HFFc6 (cell line): Measurements from ENCODE around the gene CD163L1. TPM values are rescaled to one million over a fixed set of nuclear protein-coding genes. Genes with fewer than 3 reads are reported as not detected.

Source experiments
- DNase-seq: peaks from one replicate; pipeline ENCODE4 v3.0.0-alpha.2; 2018
- H3K27ac Mint-ChIP-seq: 2 replicates; pipeline ENCODE4 v1.8.0; 2020; ENCODE audit warnings: mild to moderate bottlenecking, mixed read lengths
- H3K27me3 Mint-ChIP-seq: 2 replicates; pipeline ENCODE4 v1.8.0; 2021; ENCODE audit warnings: mild to moderate bottlenecking, moderate library complexity, mixed read lengths; ENCODE audit not compliant: insufficient read depth
- H3K36me3 Mint-ChIP-seq: 2 replicates; pipeline ENCODE4 v1.8.0; 2021; ENCODE audit warnings: low read depth, mixed read lengths
- H3K4me1 Mint-ChIP-seq: 2 replicates; pipeline ENCODE4 v1.8.0; 2020; ENCODE audit warnings: low read depth, mixed read lengths
- H3K4me3 Mint-ChIP-seq: 2 replicates; pipeline ENCODE4 v1.8.0; 2020; ENCODE audit warnings: mild to moderate bottlenecking, moderate library complexity, mixed read lengths
- H3K9me3 Mint-ChIP-seq: 2 replicates; pipeline ENCODE4 v1.8.0; 2020; ENCODE audit warnings: mild to moderate bottlenecking, mixed read lengths
- CTCF ChIP-seq: fragments of 200-600 bp; sonication (generic); IDR thresholded peaks from 2 replicates; pipeline ENCODE4 v1.5.0; 2021; ENCODE audit warnings: antibody characterized with exemption, mild to moderate bottlenecking
- total RNA-seq, 6 experiments: library from RNA; stranded (reverse); fragmentation: NEBNext Ultra II Directional; extraction: Animal tissue kit (Norgen Biotek cat#: 25700); gene quantifications; 2 replicates in 1 of 6; 3 replicates in 5 of 6; pipeline ENCODE4 v1.2.3, GENCODE V29; 2021

The CD163L1 gene
- total RNA-seq, 6 experiments from 2014 or later, result 5.7 to 9.9 (median 7.6) TPM

GRCh38 chr12:7434670-7435069 is 9.3 kb downstream of the CD163L1 start:
- no peak for TF ChIP-seq CTCF
- no peaks in the 10 kb centered on the region for H3K27me3 Mint-ChIP-seq
- no peaks in the 10 kb centered on the region; the same call in 1 of the 2 replicates for H3K36me3 Mint-ChIP-seq
- no peak for DNase-seq
- no peak overlapping the region for H3K4me3 Mint-ChIP-seq
- H3K4me1 Mint-ChIP-seq, result peaks cover 7% of the 10 kb centered on the region
- H3K27ac Mint-ChIP-seq, result no peak overlapping the region
- no peaks in the 10 kb centered on the region for H3K9me3 Mint-ChIP-seq

GRCh38 chr12:7433276-7433822 is 10.6 kb downstream of the CD163L1 start:
- H3K4me3 Mint-ChIP-seq, result no peak overlapping the region
- H3K27me3 Mint-ChIP-seq, result no peaks in the 10 kb centered on the region
- peaks cover 7% of the 10 kb centered on the region for H3K4me1 Mint-ChIP-seq
- peak; percentile 78 for DNase-seq
- no peaks in the 10 kb centered on the region for H3K36me3 Mint-ChIP-seq
- no peak overlapping the region for H3K27ac Mint-ChIP-seq
- H3K9me3 Mint-ChIP-seq, result no peaks in the 10 kb centered on the region
- no peak for TF ChIP-seq CTCF

- no peaks in the 10 kb centered on the region for H3K36me3 Mint-ChIP-seq
- H3K4me1 Mint-ChIP-seq, result peaks cover 7% of the 10 kb centered on the region
- H3K27me3 Mint-ChIP-seq, result no peaks in the 10 kb centered on the region
- H3K27ac Mint-ChIP-seq, result no peak overlapping the region
- no peak overlapping the region for H3K4me3 Mint-ChIP-seq
- TF ChIP-seq CTCF, result no peak
- H3K9me3 Mint-ChIP-seq, result no peaks in the 10 kb centered on the region
- peak; percentile 10 for DNase-seq
Measured at GRCh38 chr12:7431993-7432685, 11.8 kb downstream of the CD163L1 start.

GRCh38 chr12:7411343-7411742 is 32.6 kb downstream of the CD163L1 start:
- Mint-ChIP-seq H3K4me3 (no peak overlapping the region), H3K27ac (no peak overlapping the region), H3K4me1 (no peaks in the 10 kb centered on the region), H3K36me3 (no peaks in the 10 kb centered on the region), H3K9me3 (no peaks in the 10 kb centered on the region), H3K27me3 (no peaks in the 10 kb centered on the region; the same call in 1 of the 2 replicates)
- TF ChIP-seq CTCF, result no peak
- no peak for DNase-seq

- no peak for DNase-seq
- Mint-ChIP-seq H3K4me3 (no peak overlapping the region), H3K4me1 (no peaks in the 10 kb centered on the region), H3K36me3 (no peaks in the 10 kb centered on the region), H3K27me3 (no peaks in the 10 kb centered on the region; the same call in 1 of the 2 replicates), H3K9me3 (no peaks in the 10 kb centered on the region), H3K27ac (no peak overlapping the region)
- no peak for TF ChIP-seq CTCF
Measured at GRCh38 chr12:7404275-7404674, 39.7 kb downstream of the CD163L1 start.
